ENCODE data around the gene XAF1. TPM values are rescaled to one million over a fixed set of nuclear protein-coding genes. Genes with fewer than 3 reads are reported as not detected.

Gene XAF1
- total and polyA plus RNA-seq, 10 of the 15 experiments (the other 5 are each of a cell fraction or from before 2014, with no cell fraction given), result 16.3 to 59.1 (median 44.6) TPM

DNA sequence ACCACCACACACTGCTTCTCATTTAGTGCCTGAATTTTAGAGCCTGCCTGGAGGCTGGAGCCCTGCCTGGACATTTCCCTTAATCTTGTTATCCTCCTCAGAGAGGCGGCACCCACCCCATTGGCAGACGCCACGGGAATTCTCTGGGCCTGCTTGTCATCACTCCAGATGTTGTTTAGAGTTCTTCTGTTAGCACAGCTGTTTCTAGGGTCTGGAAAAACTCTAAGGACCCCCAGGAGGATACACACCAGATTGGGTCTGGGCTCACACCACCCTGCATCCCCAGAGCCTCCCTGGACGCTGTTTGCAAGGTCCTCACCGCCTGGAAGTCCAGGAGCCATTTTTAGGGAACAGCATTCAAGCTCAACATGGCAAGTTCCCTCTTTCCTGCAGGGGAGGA lies 565 bp upstream of the XAF1 start (continued):
- TF ChIP-seq IKZF1 (conservative IDR thresholded peaks at IDR 0.05) (no peak), ZNF274 (IDR thresholded peaks at IDR 0.05; ENCODE audit: insufficient read depth, insufficient read length) (no peak), MYC (IDR thresholded peaks at IDR 0.05; ENCODE audit: insufficient read depth, insufficient read length, insufficient replicate concordance, low read length, severe bottlenecking) (no peak), IKZF2 (IDR thresholded peaks at IDR 0.05) (0 out of 4 replicates have a peak, but pooled peaks of 1 of the 2 experiments have one; percentile 14), LARP7 (IDR thresholded peaks at IDR 0.05) (0 out of 2 replicates have a peak, but pooled peaks have one; percentile 41), NR2C2 (IDR thresholded peaks at IDR 0.05; ENCODE audit: borderline replicate concordance, control insufficient read depth, insufficient read length, low read depth) (no peak), CEBPB (IDR thresholded peaks at IDR 0.05; ENCODE audit: borderline replicate concordance in 1 of 2, low read depth in 2 of 2, low read length in 2 of 2) (no peak), ETV6 (conservative IDR thresholded peaks at IDR 0.05 in 1 of 2, IDR thresholded peaks at IDR 0.05 in 1 of 2; ENCODE audit: borderline replicate concordance in 1 of 2, low read depth in 1 of 2) (no peak), IRF5 (IDR thresholded peaks at IDR 0.05; ENCODE audit: borderline replicate concordance) (no peak), MAX (IDR thresholded peaks at IDR 0.05; ENCODE audit: low read depth, low read length) (no peak), NFYB (IDR thresholded peaks at IDR 0.05; ENCODE audit: insufficient read depth, low read depth, low read length) (no peak)
- TF ChIP-seq, protein P1, sequence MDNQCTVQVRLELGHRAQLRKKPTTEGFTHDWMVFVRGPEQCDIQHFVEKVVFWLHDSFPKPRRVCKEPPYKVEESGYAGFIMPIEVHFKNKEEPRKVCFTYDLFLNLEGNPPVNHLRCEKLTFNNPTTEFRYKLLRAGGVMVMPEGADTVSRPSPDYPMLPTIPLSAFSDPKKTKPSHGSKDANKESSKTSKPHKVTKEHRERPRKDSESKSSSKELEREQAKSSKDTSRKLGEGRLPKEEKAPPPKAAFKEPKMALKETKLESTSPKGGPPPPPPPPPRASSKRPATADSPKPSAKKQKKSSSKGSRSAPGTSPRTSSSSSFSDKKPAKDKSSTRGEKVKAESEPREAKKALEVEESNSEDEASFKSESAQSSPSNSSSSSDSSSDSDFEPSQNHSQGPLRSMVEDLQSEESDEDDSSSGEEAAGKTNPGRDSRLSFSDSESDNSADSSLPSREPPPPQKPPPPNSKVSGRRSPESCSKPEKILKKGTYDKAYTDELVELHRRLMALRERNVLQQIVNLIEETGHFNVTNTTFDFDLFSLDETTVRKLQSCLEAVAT (IDR thresholded peaks at IDR 0.05), result peak; percentile 75; the same call in 1 of the 2 replicates
